T-cell (primary cell): ENCODE data around the gene PCDH12. TPM values are rescaled to one million over a fixed set of nuclear protein-coding genes. Genes with fewer than 3 reads are reported as not detected.

Source experiments
- ATAC-seq, 4 experiments: fragments of 200-7000 bp in 3 of 4; fragments of 150-1000 bp in 1 of 4; cut with Tn5 transposase; replicated peaks in 1 of 4; 1 replicate in 3 of 4; 2 replicates in 1 of 4; pipeline ENCODE4 v1.10.0; 2021; ENCODE audit warnings: moderate library complexity in 3 of 4, mild to moderate bottlenecking in 2 of 4, moderate number of reproducible peaks in 1 of 4
- CTCF ChIA-PET, 2 donors: fragments of 300-600 bp; sonication (Branson Sonifier 250); formaldehyde crosslinking; loops; one replicate each; lab custom pipeline; 2022; ENCODE audit warnings: antibody characterized with exemption in 2 of 2; lab: Charles Lee
- POLR2A ChIA-PET, 2 donors: fragments of 300-600 bp; sonication (Branson Sonifier 250); formaldehyde crosslinking; loops; one replicate each; lab custom pipeline; 2022; ENCODE audit warnings: antibody characterized with exemption in 2 of 2; lab: Charles Lee
- DNase-seq, 35 experiments: peaks; one replicate each; pipeline versions ENCODE4 v3.0.0 to v3.0.0-alpha.2; 2013 to 2023
- H3K27ac ChIP-seq: one replicate; pipeline ENCODE4 v1.5.1; 2013; ENCODE audit warnings: low read length
- H3K27me3 ChIP-seq, 2 experiments: replicated peaks in 1 of 2; 1 replicate in 1 of 2; 2 replicates in 1 of 2; pipeline versions ENCODE4 v1.6.1 to v1.7.0; 2013; ENCODE audit warnings: low read length in 1 of 2, mixed read lengths in 1 of 2; ENCODE audit not compliant: control insufficient read depth in 2 of 2, insufficient read depth in 2 of 2; ENCODE audit errors: extremely low read depth in 1 of 2
- H3K36me3 ChIP-seq, 2 donors: 1 replicate in 1 of 2; 2 replicates in 1 of 2; pipeline versions ENCODE4 v1.6.1 to v1.7.0; 2013; ENCODE audit warnings: low read length in 1 of 2; ENCODE audit not compliant: control insufficient read depth in 2 of 2, insufficient read depth in 1 of 2; ENCODE audit errors: extremely low read depth in 1 of 2
- H3K4me1 ChIP-seq, 2 experiments: 1 replicate in 1 of 2; 2 replicates in 1 of 2; pipeline versions ENCODE4 v1.6.1 to v1.7.0; 2013; ENCODE audit warnings: low read length in 2 of 2, mixed read lengths in 1 of 2; ENCODE audit not compliant: insufficient read depth in 2 of 2, control insufficient read depth in 1 of 2; ENCODE audit errors: extremely low read depth in 1 of 2
- H3K4me3 ChIP-seq, 2 donors: 1 replicate in 1 of 2; 2 replicates in 1 of 2; pipeline versions ENCODE4 v1.5.1 to v1.7.0; 2013; ENCODE audit warnings: mild to moderate bottlenecking in 2 of 2, low read length in 1 of 2, moderate library complexity in 1 of 2; ENCODE audit not compliant: control insufficient read depth in 1 of 2; ENCODE audit errors: extremely low read depth in 1 of 2
- H3K9me3 ChIP-seq: 2 replicates; pipeline ENCODE4 v1.7.0; 2013
- H3K27ac Mint-ChIP-seq, 2 donors: one replicate each; pipeline ENCODE4 v1.8.0; 2020 to 2021; ENCODE audit warnings: mild to moderate bottlenecking in 2 of 2, mixed read lengths in 2 of 2
- H3K27me3 Mint-ChIP-seq, 2 donors: one replicate each; pipeline ENCODE4 v1.8.0; 2021 to 2022; ENCODE audit warnings: mixed read lengths in 2 of 2
- H3K36me3 Mint-ChIP-seq: one replicate; pipeline ENCODE4 v1.8.0; 2021; ENCODE audit warnings: mixed read lengths
- H3K4me1 Mint-ChIP-seq, 3 donors: one replicate each; pipeline ENCODE4 v1.8.0; 2020 to 2022; ENCODE audit warnings: mixed read lengths in 3 of 3, mild to moderate bottlenecking in 1 of 3
- H3K4me3 Mint-ChIP-seq, 3 donors: one replicate each; pipeline ENCODE4 v1.8.0; 2020 to 2022; ENCODE audit warnings: mild to moderate bottlenecking in 3 of 3, mixed read lengths in 3 of 3, moderate library complexity in 3 of 3
- H3K9me3 Mint-ChIP-seq, 3 donors: one replicate each; pipeline ENCODE4 v1.8.0; 2020 to 2022; ENCODE audit warnings: mixed read lengths in 3 of 3
- WGBS: methylation state at CpG from one replicate; pipeline ENCODE4 v1.1.5; 2013; ENCODE audit warnings: missing lambda C conversion rate; ENCODE audit not compliant: insufficient coverage; 5-methylcytosine and 5-hydroxymethylcytosine counted together
- total RNA-seq, 35 experiments: library from RNA in 6 of 35; stranded (reverse) in 6 of 35; fragments of 120-200 nt in 1 of 35; gene quantifications; one replicate each; pipeline versions ENCODE4 v1.2.1 to v1.2.4 and lab custom pipeline; 2013 to 2026

The PCDH12 gene
- total RNA-seq, 5 donors from 2014 or later (not counting 1 experiment from before 2014, with no cell fraction given), result 0.07 to 0.09 TPM; not detected in 3

- Histone ChIP-seq H3K4me1 (peaks cover 2 to 14% of the 10 kb centered on the region in 2 experiments), H3K27ac (no peak overlapping the region), H3K36me3 (no peaks in the 10 kb centered on the region), H3K27me3 (no peaks in the 10 kb centered on the region), H3K9me3 (no peaks in the 10 kb centered on the region), H3K4me3 (no peak overlapping the region)
- ChIA-PET CTCF (interaction anchor here in 1 of 2 donors (1.2 kb wide), 1 partner anchor 9 kb away, joined by 3 read pairs; the partner anchor contains the start of gene PCDH12), POLR2A (no interaction called here)
- no peak for DNase-seq
- 100% methylated on average over 1 of the region's 2 CpGs for WGBS
- Mint-ChIP-seq H3K4me1 (peaks cover 9 to 16% (median 15%) of the 10 kb centered on the region in 3 donors), H3K27me3 (no peaks in the 10 kb centered on the region), H3K9me3 (no peaks in the 10 kb centered on the region), H3K36me3 (peaks cover 4% of the 10 kb centered on the region), H3K4me3 (no peak overlapping the region), H3K27ac (no peak overlapping the region)
- no peak for ATAC-seq
Observed at GRCh38 chr5:141948812-141949211, 9.2 kb downstream of the PCDH12 start.

DNA sequence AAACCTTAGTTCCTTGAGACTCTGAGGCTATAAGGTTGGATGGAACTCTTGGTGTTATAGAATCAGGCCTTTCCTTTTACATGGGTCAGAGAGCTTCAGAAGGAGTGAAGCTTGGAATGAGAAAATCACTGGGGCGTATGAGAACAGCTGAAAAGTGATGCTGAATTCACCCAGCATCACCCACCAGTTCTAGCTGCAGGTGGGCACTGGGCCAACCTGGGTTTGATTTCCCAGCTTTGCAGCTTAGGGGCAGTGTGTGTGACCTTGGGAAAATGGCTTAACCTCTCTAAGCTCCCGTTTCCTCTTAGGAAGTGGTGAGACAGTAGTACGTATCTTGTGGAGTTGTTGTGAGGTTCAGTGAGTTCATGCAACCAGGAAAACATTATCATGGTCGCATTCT lies 10.7 kb downstream of the PCDH12 start:
- peaks cover 4% of the 10 kb centered on the region for H3K36me3 Mint-ChIP-seq
- H3K9me3 ChIP-seq, result no peaks in the 10 kb centered on the region
- no peak overlapping the region for H3K27ac Mint-ChIP-seq
- H3K27ac ChIP-seq, result no peak overlapping the region
- peaks cover 2 to 13% of the 10 kb centered on the region in 2 experiments for H3K4me1 ChIP-seq
- 89% methylated on average over 3 of the region's 4 CpGs for WGBS
- POLR2A ChIA-PET, result no interaction called here
- H3K27me3 Mint-ChIP-seq, result no peaks in the 10 kb centered on the region
- no peaks in the 10 kb centered on the region for H3K9me3 Mint-ChIP-seq
- CTCF ChIA-PET, result interaction anchor here in 1 of 2 donors (0.6 to 1.2 kb wide), 2 partner anchors 14 to 72 kb away, joined by 6 to 10 read pairs; no protein-coding TSS in a partner anchor
- DNase-seq (no peak), ATAC-seq (no peak)
- no peaks in the 10 kb centered on the region for H3K27me3 ChIP-seq
- no peaks in the 10 kb centered on the region for H3K36me3 ChIP-seq
- H3K4me3 ChIP-seq, result no peak overlapping the region
- H3K4me1 Mint-ChIP-seq, result peaks cover 9 to 15% (median 12%) of the 10 kb centered on the region in 3 donors
- H3K4me3 Mint-ChIP-seq, result no peak overlapping the region

GRCh38 chr5:141945511-141946051 lies 12.4 kb downstream of the PCDH12 start:
- POLR2A ChIA-PET, result no interaction called here
- Histone ChIP-seq H3K36me3 (peaks cover 4 to 5% of the 10 kb centered on the region in 2 donors), H3K4me1 (no peaks in the 10 kb centered on the region), H3K9me3 (no peaks in the 10 kb centered on the region), H3K4me3 (no peak overlapping the region), H3K27ac (no peak overlapping the region), H3K27me3 (no peaks in the 10 kb centered on the region)
- WGBS, result 92% methylated on average over 19 of the region's 25 CpGs
- H3K4me1 Mint-ChIP-seq, result peaks cover 0 to 9% (median 2%) of the 10 kb centered on the region in 3 donors
- no peak overlapping the region for H3K27ac Mint-ChIP-seq
- no peak overlapping the region for H3K4me3 Mint-ChIP-seq
- peaks cover 8% of the 10 kb centered on the region for H3K36me3 Mint-ChIP-seq
- ATAC-seq (no peak), DNase-seq (no peak)
- no peaks in the 10 kb centered on the region for H3K9me3 Mint-ChIP-seq
- H3K27me3 Mint-ChIP-seq, result no peaks in the 10 kb centered on the region
- CTCF ChIA-PET, result interaction anchor here (1.0 kb wide), 2 partner anchors 15 kb away, joined by 3 read pairs; no protein-coding TSS in a partner anchor

DNA sequence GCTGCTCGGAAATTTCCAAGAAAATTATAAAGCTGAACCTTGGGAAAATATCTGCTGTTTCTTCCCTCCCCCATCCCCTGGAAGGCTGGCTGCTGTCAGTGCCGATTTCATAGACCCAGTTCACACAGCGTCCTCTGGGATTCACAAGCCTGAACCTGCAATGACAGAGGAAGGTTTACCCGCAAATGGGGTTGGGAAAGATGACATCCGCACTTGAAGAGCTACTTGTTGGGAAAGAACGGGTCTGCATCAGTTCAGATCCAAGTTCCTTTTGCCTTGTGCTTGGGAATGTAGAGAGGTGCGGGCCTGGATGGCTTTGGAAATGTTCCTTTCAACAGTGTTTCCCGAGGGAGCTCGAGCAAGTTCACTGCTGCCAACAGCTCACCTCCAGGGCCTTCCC lies 13.9 kb downstream of the PCDH12 start:
- Histone ChIP-seq H3K36me3 (peaks cover 9 to 10% of the 10 kb centered on the region in 2 donors), H3K4me3 (no peak overlapping the region), H3K9me3 (no peaks in the 10 kb centered on the region), H3K27ac (no peak overlapping the region), H3K27me3 (no peaks in the 10 kb centered on the region), H3K4me1 (no peaks in the 10 kb centered on the region)
- CTCF ChIA-PET, result interaction anchor here (0.5 to 1.3 kb wide), 5 partner anchors 12 to 1210 kb away, joined by 3 to 5 read pairs (median 3); no protein-coding TSS in a partner anchor
- Mint-ChIP-seq H3K4me3 (no peak overlapping the region), H3K9me3 (no peaks in the 10 kb centered on the region), H3K27ac (no peak overlapping the region), H3K36me3 (peaks cover 13% of the 10 kb centered on the region), H3K27me3 (no peaks in the 10 kb centered on the region), H3K4me1 (peaks cover 0 to 9% (median 2%) of the 10 kb centered on the region in 3 donors)
- ATAC-seq, result no peak
- POLR2A ChIA-PET, result no interaction called here
- no peak for DNase-seq
- WGBS, result 94% methylated on average over 4 of the region's 9 CpGs

- POLR2A ChIA-PET, result interaction anchor here in 1 of 2 donors (0.5 to 1.5 kb wide), 3 partner anchors 12 to 232 kb away, joined by 3 read pairs; no protein-coding TSS in a partner anchor
- H3K27ac Mint-ChIP-seq, result peak overlapping the region in 1 of 2 donors; percentile 11
Observed at GRCh38 chr5:141942185-141942857, 15.7 kb downstream of the PCDH12 start.

DNA sequence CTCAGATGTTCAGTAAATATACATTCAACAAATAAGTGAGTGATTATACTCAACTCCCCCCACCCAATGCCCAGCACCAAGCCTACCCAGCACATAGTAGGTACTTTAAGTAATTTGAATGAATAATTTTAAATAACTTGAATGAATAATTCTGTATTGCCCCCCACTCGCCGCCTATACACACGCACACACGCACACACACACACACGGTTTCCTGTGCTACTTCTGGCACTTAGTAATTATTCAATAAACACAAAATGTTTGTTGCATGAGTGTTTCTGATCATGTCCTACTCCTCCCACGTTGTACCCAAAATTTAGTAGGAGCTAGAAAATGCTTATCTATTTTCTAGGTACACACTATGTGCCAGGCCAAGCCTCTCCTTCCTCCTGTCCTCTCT lies 16.2 kb downstream of the PCDH12 start:
- peaks cover 17 to 26% of the 10 kb centered on the region in 2 donors for H3K36me3 ChIP-seq
- no peaks in the 10 kb centered on the region for H3K9me3 ChIP-seq
- no peaks in the 10 kb centered on the region for H3K4me1 ChIP-seq
- CTCF ChIA-PET, result interaction anchor here (0.7 to 2.0 kb wide), 3 partner anchors 19 to 241 kb away, joined by 3 to 9 read pairs (median 3); no protein-coding TSS in a partner anchor
- no peaks in the 10 kb centered on the region for H3K9me3 Mint-ChIP-seq
- WGBS, result no CpG with 5 or more reads among the region's 6 CpGs
- no peaks in the 10 kb centered on the region for H3K27me3 ChIP-seq
- H3K27ac Mint-ChIP-seq, result peak overlapping the region in 1 of 2 donors; percentile 11
- H3K27me3 Mint-ChIP-seq, result no peaks in the 10 kb centered on the region
- no peak overlapping the region for H3K4me3 Mint-ChIP-seq
- H3K4me1 Mint-ChIP-seq, result peaks cover 0 to 9% (median 2%) of the 10 kb centered on the region in 3 donors
- no peak for ATAC-seq
- no peak for DNase-seq
- H3K27ac ChIP-seq, result no peak overlapping the region
- no peak overlapping the region for H3K4me3 ChIP-seq
- POLR2A ChIA-PET, result interaction anchor here in 1 of 2 donors (0.5 to 1.5 kb wide), 2 partner anchors 19 to 231 kb away, joined by 3 read pairs; no protein-coding TSS in a partner anchor
- peaks cover 20% of the 10 kb centered on the region for H3K36me3 Mint-ChIP-seq

More at GRCh38 chr5:141942185-141942857, 15.7 kb downstream of the PCDH12 start:
- Histone ChIP-seq H3K27me3 (no peaks in the 10 kb centered on the region), H3K36me3 (peaks cover 17 to 21% of the 10 kb centered on the region in 2 donors), H3K27ac (no peak overlapping the region), H3K4me3 (no peak overlapping the region), H3K4me1 (no peaks in the 10 kb centered on the region), H3K9me3 (no peaks in the 10 kb centered on the region)
- peaks cover 20% of the 10 kb centered on the region for H3K36me3 Mint-ChIP-seq
- DNase-seq (no peak), ATAC-seq (no peak)
- WGBS, result 89% methylated on average over 5 of the region's 9 CpGs
- peaks cover 0 to 9% (median 2%) of the 10 kb centered on the region in 3 donors for H3K4me1 Mint-ChIP-seq
- no peaks in the 10 kb centered on the region for H3K9me3 Mint-ChIP-seq
- CTCF ChIA-PET, result interaction anchor here (0.7 kb wide), 2 partner anchors 18 to 241 kb away, joined by 3 read pairs; no protein-coding TSS in a partner anchor
- no peaks in the 10 kb centered on the region for H3K27me3 Mint-ChIP-seq
- H3K4me3 Mint-ChIP-seq, result no peak overlapping the region
